ENCODE measurements around the gene GINS1.

GINS1 gene

DNA sequence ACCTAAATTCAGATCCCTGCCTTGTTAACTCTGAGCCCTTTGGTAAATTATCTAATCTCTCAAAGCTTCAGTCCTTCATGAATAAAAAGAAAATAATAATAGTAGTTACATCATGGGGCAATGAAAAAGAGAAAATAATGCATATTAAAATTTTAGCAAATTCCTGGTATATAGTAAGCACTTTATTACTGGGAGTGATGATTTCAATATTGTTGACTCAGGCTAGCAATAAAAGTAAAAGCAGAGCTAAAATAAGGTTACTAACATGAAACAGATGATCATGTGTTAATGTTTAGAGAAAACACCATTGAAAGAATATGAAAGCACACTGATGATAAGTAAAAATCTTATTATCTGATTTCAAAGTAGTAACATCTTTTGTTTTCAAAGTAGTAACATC, 13.6 kb downstream of the GINS1 start:
- Histone ChIP-seq H3K4me1 (ENCODE audit: low read length) (no peaks in the 10 kb centered on the region), H2AFZ (ENCODE audit: low read length) (no peak overlapping the region), H3F3A (ENCODE audit: insufficient read depth, low read length) (no peaks in the 10 kb centered on the region), H3K36me3 (replicated peaks; ENCODE audit: insufficient read depth, low read length) (0 out of 2 replicates have a peak, but pooled peaks cover 2% of the 10 kb centered on the region), H3K27ac (ENCODE audit: low read length) (no peak overlapping the region), H3K9me2 (replicated peaks; ENCODE audit: insufficient read depth, low read length) (no peaks in the 10 kb centered on the region), H3K4me2 (ENCODE audit: low read depth, low read length) (no peak overlapping the region), H3K4me3 (ENCODE audit: low read length) (no peak overlapping the region), H3K9me3 (replicated peaks; ENCODE audit: insufficient read depth, low read length) (no peaks in the 10 kb centered on the region), H3K79me2 (ENCODE audit: low read length) (peaks cover 9% of the 10 kb centered on the region), H3K9ac (ENCODE audit: low read length) (no peak overlapping the region), H3K27me3 (replicated peaks; ENCODE audit: insufficient read depth, low read length) (no peaks in the 10 kb centered on the region), H4K20me1 (ENCODE audit: insufficient read depth, low read length) (no peaks in the 10 kb centered on the region)
- no peak for TF ChIP-seq EZH2phosphoT487 (IDR thresholded peaks at IDR 0.05; ENCODE audit: low read length)
- DNase-seq = no peak

GRCh38 chr20:25422032-25422431, 14.6 kb downstream of the GINS1 start:
- no peak overlapping the region for H3K27ac ChIP-seq (ENCODE audit: low read length)
- no peaks in the 10 kb centered on the region for H4K20me1 ChIP-seq (ENCODE audit: insufficient read depth, low read length)
- H3K9ac ChIP-seq (ENCODE audit: low read length) = no peak overlapping the region
- H3K9me2 ChIP-seq (replicated peaks; ENCODE audit: insufficient read depth, low read length) = no peaks in the 10 kb centered on the region
- 0 out of 2 replicates have a peak, but pooled peaks cover 2% of the 10 kb centered on the region for H3K36me3 ChIP-seq (replicated peaks; ENCODE audit: insufficient read depth, low read length)
- no peaks in the 10 kb centered on the region for H3K9me3 ChIP-seq (replicated peaks; ENCODE audit: insufficient read depth, low read length)
- no peaks in the 10 kb centered on the region for H3F3A ChIP-seq (ENCODE audit: insufficient read depth, low read length)
- no peak overlapping the region for H2AFZ ChIP-seq (ENCODE audit: low read length)
- no peak overlapping the region for H3K4me2 ChIP-seq (ENCODE audit: low read depth, low read length)
- H3K4me3 ChIP-seq (ENCODE audit: low read length) = no peak overlapping the region
- H3K4me1 ChIP-seq (ENCODE audit: low read length) = no peaks in the 10 kb centered on the region
- no peak for TF ChIP-seq EZH2phosphoT487 (IDR thresholded peaks at IDR 0.05; ENCODE audit: low read length)
- TF ChIP-seq, protein P1, sequence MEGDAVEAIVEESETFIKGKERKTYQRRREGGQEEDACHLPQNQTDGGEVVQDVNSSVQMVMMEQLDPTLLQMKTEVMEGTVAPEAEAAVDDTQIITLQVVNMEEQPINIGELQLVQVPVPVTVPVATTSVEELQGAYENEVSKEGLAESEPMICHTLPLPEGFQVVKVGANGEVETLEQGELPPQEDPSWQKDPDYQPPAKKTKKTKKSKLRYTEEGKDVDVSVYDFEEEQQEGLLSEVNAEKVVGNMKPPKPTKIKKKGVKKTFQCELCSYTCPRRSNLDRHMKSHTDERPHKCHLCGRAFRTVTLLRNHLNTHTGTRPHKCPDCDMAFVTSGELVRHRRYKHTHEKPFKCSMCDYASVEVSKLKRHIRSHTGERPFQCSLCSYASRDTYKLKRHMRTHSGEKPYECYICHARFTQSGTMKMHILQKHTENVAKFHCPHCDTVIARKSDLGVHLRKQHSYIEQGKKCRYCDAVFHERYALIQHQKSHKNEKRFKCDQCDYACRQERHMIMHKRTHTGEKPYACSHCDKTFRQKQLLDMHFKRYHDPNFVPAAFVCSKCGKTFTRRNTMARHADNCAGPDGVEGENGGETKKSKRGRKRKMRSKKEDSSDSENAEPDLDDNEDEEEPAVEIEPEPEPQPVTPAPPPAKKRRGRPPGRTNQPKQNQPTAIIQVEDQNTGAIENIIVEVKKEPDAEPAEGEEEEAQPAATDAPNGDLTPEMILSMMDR (IDR thresholded peaks at IDR 0.05; ENCODE audit: low read length) = no peak
- TF ChIP-seq EZH2 (optimal IDR thresholded peaks at IDR 0.05; ENCODE audit: low read depth, low read length) = no peak
- no peak for DNase-seq
- no peaks in the 10 kb centered on the region; the same call in 1 of the 2 replicates for H3K79me2 ChIP-seq (ENCODE audit: low read length)
- no peaks in the 10 kb centered on the region for H3K27me3 ChIP-seq (replicated peaks; ENCODE audit: insufficient read depth, low read length)

GRCh38 chr20:25424536-25424935, 17.1 kb downstream of the GINS1 start:
- Histone ChIP-seq H3K36me3 (replicated peaks; ENCODE audit: insufficient read depth, low read length) (0 out of 2 replicates have a peak, but pooled peaks cover 2% of the 10 kb centered on the region), H3F3A (ENCODE audit: insufficient read depth, low read length) (no peaks in the 10 kb centered on the region), H3K9me2 (replicated peaks; ENCODE audit: insufficient read depth, low read length) (no peaks in the 10 kb centered on the region), H3K4me2 (ENCODE audit: low read depth, low read length) (no peak overlapping the region), H3K27me3 (replicated peaks; ENCODE audit: insufficient read depth, low read length) (no peaks in the 10 kb centered on the region), H3K27ac (ENCODE audit: low read length) (no peak overlapping the region), H3K79me2 (ENCODE audit: low read length) (no peaks in the 10 kb centered on the region), H3K4me3 (ENCODE audit: low read length) (no peak overlapping the region), H2AFZ (ENCODE audit: low read length) (no peak overlapping the region), H3K9me3 (replicated peaks; ENCODE audit: insufficient read depth, low read length) (no peaks in the 10 kb centered on the region), H3K4me1 (ENCODE audit: low read length) (no peaks in the 10 kb centered on the region), H3K9ac (ENCODE audit: low read length) (no peak overlapping the region), H4K20me1 (ENCODE audit: insufficient read depth, low read length) (no peaks in the 10 kb centered on the region)
- no peak for DNase-seq
- TF ChIP-seq, protein P1 (IDR thresholded peaks at IDR 0.05; ENCODE audit: low read length) = no peak
- TF ChIP-seq EZH2phosphoT487 (IDR thresholded peaks at IDR 0.05; ENCODE audit: low read length) = no peak
- no peak for TF ChIP-seq EZH2 (optimal IDR thresholded peaks at IDR 0.05; ENCODE audit: low read depth, low read length)

DNA sequence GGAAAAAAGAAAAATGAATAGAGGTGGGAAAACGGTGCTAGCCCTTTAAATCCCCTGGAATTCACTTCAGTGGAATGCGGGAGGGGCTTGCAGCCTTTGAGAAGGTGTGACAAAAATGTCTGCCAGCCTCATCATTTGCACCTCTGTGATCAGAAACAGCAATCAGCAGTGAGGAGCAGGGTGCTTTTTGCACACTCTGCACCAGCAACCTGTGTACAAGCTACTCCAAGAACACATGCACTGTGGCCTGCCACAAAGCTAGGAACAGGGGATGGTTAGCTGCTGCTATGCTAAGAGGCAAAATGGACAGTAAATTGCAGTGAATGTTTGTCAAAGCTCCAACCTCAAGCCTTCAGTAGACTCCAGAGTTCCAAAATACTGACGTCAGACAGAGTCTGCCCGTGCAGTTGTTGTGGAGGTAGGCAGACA, 29.7 kb downstream of the GINS1 start:
- H4K20me1 ChIP-seq (ENCODE audit: insufficient read depth, low read length) = no peaks in the 10 kb centered on the region
- DNase-seq = no peak
- H3K36me3 ChIP-seq (replicated peaks; ENCODE audit: insufficient read depth, low read length) = no peaks in the 10 kb centered on the region
- H3K9me3 ChIP-seq (replicated peaks; ENCODE audit: insufficient read depth, low read length) = no peaks in the 10 kb centered on the region
- no peak overlapping the region for H3K27ac ChIP-seq (ENCODE audit: low read length)
- H3K9me2 ChIP-seq (replicated peaks; ENCODE audit: insufficient read depth, low read length) = no peaks in the 10 kb centered on the region
- peaks cover 6% of the 10 kb centered on the region for H3F3A ChIP-seq (ENCODE audit: insufficient read depth, low read length)
- no peaks in the 10 kb centered on the region for H3K27me3 ChIP-seq (replicated peaks; ENCODE audit: insufficient read depth, low read length)
- H3K79me2 ChIP-seq (ENCODE audit: low read length) = no peaks in the 10 kb centered on the region
- TF ChIP-seq EZH2 (optimal IDR thresholded peaks at IDR 0.05; ENCODE audit: low read depth, low read length) = no peak
- no peak for TF ChIP-seq EZH2phosphoT487 (IDR thresholded peaks at IDR 0.05; ENCODE audit: low read length)
- TF ChIP-seq, protein P1 (IDR thresholded peaks at IDR 0.05; ENCODE audit: low read length) = no peak
- peaks cover 13% of the 10 kb centered on the region; the same call in 1 of the 2 replicates for H3K4me1 ChIP-seq (ENCODE audit: low read length)
- no peak overlapping the region for H3K4me2 ChIP-seq (ENCODE audit: low read depth, low read length)
- H2AFZ ChIP-seq (ENCODE audit: low read length) = no peak overlapping the region
- H3K4me3 ChIP-seq (ENCODE audit: low read length) = no peak overlapping the region
- no peak overlapping the region for H3K9ac ChIP-seq (ENCODE audit: low read length)
